ENCODE results near the gene FCHSD1. TPM values are rescaled to one million over a fixed set of nuclear protein-coding genes. Genes with fewer than 3 reads are reported as not detected.

Gene FCHSD1
- total RNA-seq, 1 donor from 2014 or later: 8.7 TPM

GRCh38 chr5:141603923-141604717 lies 47.1 kb downstream of the FCHSD1 start:
- TF ChIP-seq EZH2phosphoT487 (IDR thresholded peaks at IDR 0.05) (no peak), CTCF (IDR thresholded peaks at IDR 0.05) (no peak), EZH2 (IDR thresholded peaks at IDR 0.05) (no peak)
- Mint-ChIP-seq H3K9me3 (no peaks in the 10 kb centered on the region), H3K36me3 (no peaks in the 10 kb centered on the region), H3K27ac (no peak overlapping the region), H3K4me3 (no peak overlapping the region), H3K4me1 (peaks cover 7% of the 10 kb centered on the region), H3K27me3 (ENCODE audit: insufficient read depth, low read depth) (no peaks in the 10 kb centered on the region)
- H3K36me3 ChIP-seq: no peaks in the 10 kb centered on the region
- no peaks in the 10 kb centered on the region for H3F3A ChIP-seq (ENCODE audit: low read depth)
- no peak overlapping the region for H3K27ac ChIP-seq
- H3K9me3 ChIP-seq (ENCODE audit: low read depth): no peaks in the 10 kb centered on the region
- no peaks in the 10 kb centered on the region for H3K27me3 ChIP-seq
- DNase-seq (ENCODE audit: low spot score): peak; percentile 17
- H2AFZ ChIP-seq (replicated peaks): no peak overlapping the region
- no peak overlapping the region for H3K4me2 ChIP-seq
- H3K4me3 ChIP-seq: no peak overlapping the region
- H3K79me2 ChIP-seq (ENCODE audit: low read depth): peaks cover 93% of the 10 kb centered on the region
- no peak overlapping the region for H3K9ac ChIP-seq
- peaks cover 34% of the 10 kb centered on the region for H4K20me1 ChIP-seq (ENCODE audit: low read depth)
- peaks cover 4% of the 10 kb centered on the region for H3K4me1 ChIP-seq

- H3K36me3 Mint-ChIP-seq: no peaks in the 10 kb centered on the region
- peaks cover 44% of the 10 kb centered on the region for H4K20me1 ChIP-seq (ENCODE audit: low read depth)
- no peaks in the 10 kb centered on the region for H3K36me3 ChIP-seq
- H3K79me2 ChIP-seq (ENCODE audit: low read depth): peaks cover 93% of the 10 kb centered on the region
- no peak for DNase-seq (ENCODE audit: low spot score)
- H3K9me3 ChIP-seq (ENCODE audit: low read depth): no peaks in the 10 kb centered on the region
- H3K9ac ChIP-seq: no peak overlapping the region
- H3K27me3 Mint-ChIP-seq (ENCODE audit: insufficient read depth, low read depth): no peaks in the 10 kb centered on the region
- no peak overlapping the region for H3K27ac Mint-ChIP-seq
- no peak overlapping the region for H3K4me3 ChIP-seq
- peaks cover 7% of the 10 kb centered on the region for H3K4me1 Mint-ChIP-seq
- no peaks in the 10 kb centered on the region for H3K9me3 Mint-ChIP-seq
- H2AFZ ChIP-seq (replicated peaks): no peak overlapping the region
- H3K27me3 ChIP-seq: no peaks in the 10 kb centered on the region
- TF ChIP-seq CTCF (IDR thresholded peaks at IDR 0.05) (no peak), EZH2phosphoT487 (IDR thresholded peaks at IDR 0.05) (no peak), EZH2 (IDR thresholded peaks at IDR 0.05) (no peak)
- H3K4me2 ChIP-seq: no peak overlapping the region
- peaks cover 4% of the 10 kb centered on the region for H3K4me1 ChIP-seq
- H3F3A ChIP-seq (ENCODE audit: low read depth): no peaks in the 10 kb centered on the region
- no peak overlapping the region for H3K4me3 Mint-ChIP-seq
- H3K27ac ChIP-seq: no peak overlapping the region
These were observed 48.6 kb downstream of the FCHSD1 start for GRCh38 chr5:141602606-141603005.

GRCh38 chr5:141598391-141599345 lies 52.5 kb downstream of the FCHSD1 start:
- no peaks in the 10 kb centered on the region for H3K9me3 ChIP-seq (ENCODE audit: low read depth)
- H3K9me3 Mint-ChIP-seq: no peaks in the 10 kb centered on the region
- H3K27me3 Mint-ChIP-seq (ENCODE audit: insufficient read depth, low read depth): no peaks in the 10 kb centered on the region
- no peak overlapping the region for H3K27ac ChIP-seq
- no peak overlapping the region for H3K4me3 ChIP-seq
- H3K4me2 ChIP-seq: no peak overlapping the region
- H2AFZ ChIP-seq (replicated peaks): no peak overlapping the region
- H3K27me3 ChIP-seq: no peaks in the 10 kb centered on the region
- no peak for DNase-seq (ENCODE audit: low spot score)
- H3K9ac ChIP-seq: no peak overlapping the region
- H3K4me1 ChIP-seq: peaks cover 7% of the 10 kb centered on the region
- peaks cover 35% of the 10 kb centered on the region for H4K20me1 ChIP-seq (ENCODE audit: low read depth)
- no peaks in the 10 kb centered on the region for H3K36me3 Mint-ChIP-seq
- TF ChIP-seq EZH2 (IDR thresholded peaks at IDR 0.05): no peak
- no peak for TF ChIP-seq CTCF (IDR thresholded peaks at IDR 0.05)
- TF ChIP-seq EZH2phosphoT487 (IDR thresholded peaks at IDR 0.05): no peak
- H3K79me2 ChIP-seq (ENCODE audit: low read depth): peaks cover 80% of the 10 kb centered on the region
- no peaks in the 10 kb centered on the region for H3K36me3 ChIP-seq
- H3K27ac Mint-ChIP-seq: no peak overlapping the region
- H3K4me1 Mint-ChIP-seq: no peaks in the 10 kb centered on the region
- no peaks in the 10 kb centered on the region for H3F3A ChIP-seq (ENCODE audit: low read depth)
- H3K4me3 Mint-ChIP-seq: no peak overlapping the region
